Adipocyte (in vitro differentiated cells): Measurements from ENCODE around the gene SCARB1.
"Not testable (repeated sequence)": the region's sequence is repeated elsewhere in the genome, so short reads cannot be mapped to it uniquely, and the experiment has no call there.

Source experiments
- DNase-seq: peaks from one replicate; pipeline ENCODE4 v3.0.0-alpha.2; 2015; ENCODE audit warnings: low read depth
- H3K27me3 ChIP-seq: replicated peaks from 2 replicates; pipeline ENCODE4 v1.7.0; 2013; ENCODE audit warnings: mild to moderate bottlenecking, low read length, moderate library complexity; ENCODE audit not compliant: control insufficient read depth, insufficient read depth
- H3K36me3 ChIP-seq: 2 replicates; pipeline ENCODE4 v1.7.0; 2013; ENCODE audit warnings: low read length, mild to moderate bottlenecking, moderate library complexity; ENCODE audit not compliant: control insufficient read depth, insufficient read depth, severe bottlenecking
- H3K4me1 ChIP-seq: 2 replicates; pipeline ENCODE4 v1.7.0; 2013; ENCODE audit warnings: mild to moderate bottlenecking, low read length, moderate library complexity; ENCODE audit not compliant: control insufficient read depth, insufficient read depth
- H3K4me3 ChIP-seq: 2 replicates; pipeline ENCODE4 v1.7.0; 2013; ENCODE audit warnings: mild to moderate bottlenecking, low read length, moderate library complexity
- H3K9ac ChIP-seq: 2 replicates; pipeline ENCODE4 v1.7.0; 2013; ENCODE audit warnings: mild to moderate bottlenecking, low read length, moderate library complexity
- H3K9me3 ChIP-seq: 2 replicates; pipeline ENCODE4 v1.7.0; 2013; ENCODE audit warnings: mild to moderate bottlenecking, low read length, moderate library complexity; ENCODE audit not compliant: control insufficient read depth

Gene SCARB1

DNA sequence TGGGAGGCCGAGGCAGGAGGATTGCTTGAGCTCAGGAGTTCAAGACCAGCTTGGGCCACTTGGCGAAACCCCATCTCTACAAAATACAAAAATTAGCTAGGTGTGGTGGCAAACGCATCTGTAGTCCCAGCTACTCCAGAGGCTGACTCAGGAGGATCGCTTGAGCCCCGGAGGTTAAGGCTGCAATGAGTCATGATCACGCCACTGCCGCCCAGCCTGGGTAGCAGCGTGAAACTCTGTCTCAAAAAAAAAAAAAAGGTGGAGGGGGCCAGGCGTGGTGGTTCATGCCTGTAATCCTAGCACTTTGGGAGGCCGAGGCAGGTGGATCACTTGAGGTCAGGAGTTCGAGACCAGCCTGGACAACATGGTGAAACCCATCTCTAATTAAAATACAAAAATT is 16.7 kb upstream of the SCARB1 start:
- not testable (repeated sequence) for H3K9me3 ChIP-seq, H3K9ac ChIP-seq, H3K36me3 ChIP-seq, H3K4me3 ChIP-seq, DNase-seq, H3K4me1 ChIP-seq, H3K27me3 ChIP-seq

DNA sequence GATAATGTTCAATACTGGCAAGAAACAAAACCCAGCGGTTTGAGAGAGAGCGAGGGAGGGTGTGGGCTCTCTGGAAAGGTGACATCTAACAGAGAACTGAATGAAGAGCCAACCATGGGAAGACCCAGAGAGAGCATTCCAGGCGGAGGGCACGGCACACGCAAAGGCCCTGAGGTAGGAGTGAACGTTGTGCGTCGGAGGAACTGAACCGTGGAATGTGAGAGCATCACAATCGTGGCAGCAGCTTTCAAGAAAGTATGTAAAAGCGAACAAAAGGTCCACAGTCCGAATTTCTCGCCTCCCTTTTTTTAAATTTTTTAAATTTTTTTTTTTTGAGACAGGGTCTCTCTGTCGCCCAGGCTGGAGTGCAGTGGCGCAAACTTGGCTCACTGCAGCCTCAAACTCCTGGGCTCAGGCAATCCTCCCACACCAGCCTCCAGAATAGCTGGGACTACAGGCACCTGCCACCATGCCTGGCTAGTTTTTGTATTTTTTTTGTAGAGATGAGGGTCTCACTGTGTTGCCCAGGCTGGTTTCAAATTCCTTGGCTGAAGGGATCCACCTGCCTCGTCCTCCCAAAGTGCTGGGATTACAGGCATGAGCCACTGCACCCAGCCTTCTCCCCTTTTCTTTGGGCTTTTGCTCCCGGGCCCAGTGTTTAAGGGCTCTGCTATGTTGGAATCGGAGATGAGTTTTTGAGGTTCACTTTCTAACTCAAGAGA is 15.3 kb upstream of the SCARB1 start:
- DNase-seq: no peak
- Histone ChIP-seq H3K27me3 (no peaks in the 10 kb centered on the region), H3K9me3 (no peaks in the 10 kb centered on the region), H3K36me3 (no peaks in the 10 kb centered on the region), H3K4me1 (no peaks in the 10 kb centered on the region), H3K9ac (no peak overlapping the region), H3K4me3 (no peak overlapping the region)

DNA sequence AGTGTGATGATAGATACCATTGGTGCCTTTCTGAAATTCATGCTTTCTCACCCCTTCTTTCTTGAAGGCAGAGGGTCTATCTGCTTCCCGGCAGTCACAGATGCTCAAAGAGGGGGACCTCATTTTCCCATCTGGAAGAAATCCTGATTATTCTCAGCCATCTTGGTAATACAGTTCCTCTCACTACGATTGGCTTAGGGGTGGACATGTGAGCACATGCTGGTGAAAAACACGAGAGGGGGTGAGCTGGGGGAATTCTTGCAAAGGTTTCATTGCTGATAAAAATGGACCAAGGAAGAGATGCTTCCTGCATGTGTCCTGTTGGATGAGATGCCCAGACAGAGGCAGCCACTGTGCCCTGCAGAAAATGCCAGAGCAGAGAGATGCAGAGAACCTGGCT is 13.8 kb upstream of the SCARB1 start:
- no peak for DNase-seq
- Histone ChIP-seq H3K9ac (no peak overlapping the region), H3K36me3 (no peaks in the 10 kb centered on the region), H3K4me1 (no peaks in the 10 kb centered on the region), H3K9me3 (no peaks in the 10 kb centered on the region), H3K27me3 (no peaks in the 10 kb centered on the region), H3K4me3 (no peak overlapping the region)

DNA sequence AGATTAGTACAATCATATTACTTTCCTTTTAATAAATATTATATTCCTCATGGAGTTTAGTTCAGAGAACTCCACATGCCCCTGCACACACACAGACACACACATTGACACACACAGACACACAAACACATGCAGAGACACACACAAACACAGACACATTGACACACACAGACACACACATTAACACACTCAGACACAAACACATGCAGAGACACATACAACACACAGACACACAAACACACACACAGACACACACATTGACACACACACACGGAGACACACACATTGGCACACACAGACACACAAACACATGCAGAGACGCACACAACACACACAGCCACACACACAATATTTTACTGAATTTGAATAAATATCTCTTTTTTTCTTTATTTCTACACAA is 12.5 kb upstream of the SCARB1 start:
- Histone ChIP-seq H3K36me3 (no peaks in the 10 kb centered on the region), H3K27me3 (no peaks in the 10 kb centered on the region), H3K4me3 (no peak overlapping the region), H3K9ac (no peak overlapping the region), H3K4me1 (no peaks in the 10 kb centered on the region), H3K9me3 (no peaks in the 10 kb centered on the region)
- no peak for DNase-seq

DNA sequence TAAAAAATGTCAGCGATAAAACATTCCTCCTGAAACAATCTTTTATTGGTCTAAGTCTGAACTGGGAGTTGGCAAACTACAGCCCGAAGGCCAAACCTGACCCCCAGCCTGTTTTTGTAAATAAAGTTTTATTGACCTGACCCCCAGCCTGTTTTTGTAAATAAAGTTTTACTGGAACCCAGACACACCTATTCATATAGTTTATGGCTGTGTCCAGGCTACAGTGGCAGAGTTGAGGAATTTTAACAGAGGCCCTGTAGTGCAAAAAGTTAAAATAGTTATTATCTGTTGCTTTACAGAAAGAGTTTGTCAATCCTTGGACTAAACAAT is 12.1 kb upstream of the SCARB1 start:
- Histone ChIP-seq H3K4me3 (no peak overlapping the region), H3K27me3 (no peaks in the 10 kb centered on the region), H3K4me1 (no peaks in the 10 kb centered on the region), H3K9me3 (no peaks in the 10 kb centered on the region), H3K9ac (no peak overlapping the region), H3K36me3 (no peaks in the 10 kb centered on the region)
- no peak for DNase-seq

DNA sequence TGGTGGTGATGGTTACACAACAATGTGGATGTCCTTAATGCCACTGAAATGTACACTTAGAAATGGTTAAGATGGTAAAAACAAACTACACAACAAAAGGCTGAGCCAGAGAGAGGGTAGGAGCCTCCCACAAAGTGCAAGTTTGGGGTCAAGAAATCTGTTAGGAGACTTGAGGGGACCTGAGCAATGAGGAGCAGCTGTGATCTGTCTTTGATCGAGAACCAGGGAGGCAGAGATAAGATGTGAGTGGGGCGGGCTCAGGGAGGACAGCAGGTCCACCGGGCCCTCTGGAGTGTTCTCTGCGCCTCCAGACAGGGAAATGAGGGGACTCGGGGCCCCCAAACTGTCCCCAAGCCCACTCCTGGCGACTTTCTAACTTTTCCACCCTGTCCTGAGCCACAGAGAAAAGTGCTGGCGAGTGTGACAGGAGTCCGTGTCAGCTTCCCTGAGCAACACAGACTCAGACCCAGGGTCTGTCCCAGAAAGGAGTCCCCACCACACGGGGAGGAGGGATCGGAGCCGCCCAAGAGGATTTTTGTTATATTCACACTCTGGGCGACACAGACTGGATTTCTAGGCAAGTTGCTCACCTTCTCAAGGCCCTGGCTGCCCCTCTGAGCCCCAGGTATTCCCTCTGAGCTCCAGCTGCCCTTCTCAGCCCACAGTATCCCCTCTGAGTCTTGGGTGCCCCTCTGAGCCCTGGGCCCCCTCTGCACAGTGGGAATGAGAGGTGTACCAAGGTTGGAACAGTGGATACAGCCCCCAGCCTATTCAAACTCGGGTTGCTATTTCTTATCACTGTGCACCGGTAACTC is 11.5 kb upstream of the SCARB1 start:
- Histone ChIP-seq H3K27me3 (no peaks in the 10 kb centered on the region), H3K9ac (no peak overlapping the region), H3K9me3 (no peaks in the 10 kb centered on the region), H3K4me1 (no peaks in the 10 kb centered on the region), H3K4me3 (no peak overlapping the region), H3K36me3 (no peaks in the 10 kb centered on the region)
- DNase-seq: no peak

DNA sequence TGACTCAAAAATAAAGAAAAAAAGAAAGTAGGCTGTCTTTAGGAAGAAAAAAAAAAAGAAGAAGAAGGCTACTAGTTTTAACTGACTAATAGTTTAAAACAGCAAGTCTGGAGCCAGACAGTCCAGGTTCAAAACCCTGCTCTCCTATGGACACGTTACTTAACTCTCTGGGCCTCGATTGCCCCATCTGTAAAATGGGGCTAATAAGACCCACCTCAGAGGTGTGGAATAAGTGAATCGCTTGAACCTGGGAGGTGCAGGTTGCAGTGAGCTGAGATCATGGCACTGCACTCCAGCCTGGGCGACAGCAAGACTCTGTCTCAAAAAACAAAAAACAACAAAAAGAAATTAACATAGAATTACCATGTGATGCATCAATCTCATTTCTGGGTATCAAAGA is 10.5 kb upstream of the SCARB1 start:
- Histone ChIP-seq H3K36me3 (no peaks in the 10 kb centered on the region), H3K27me3 (no peaks in the 10 kb centered on the region), H3K9me3 (no peaks in the 10 kb centered on the region), H3K9ac (no peak overlapping the region), H3K4me1 (no peaks in the 10 kb centered on the region), H3K4me3 (no peak overlapping the region)
- DNase-seq: no peak

DNA sequence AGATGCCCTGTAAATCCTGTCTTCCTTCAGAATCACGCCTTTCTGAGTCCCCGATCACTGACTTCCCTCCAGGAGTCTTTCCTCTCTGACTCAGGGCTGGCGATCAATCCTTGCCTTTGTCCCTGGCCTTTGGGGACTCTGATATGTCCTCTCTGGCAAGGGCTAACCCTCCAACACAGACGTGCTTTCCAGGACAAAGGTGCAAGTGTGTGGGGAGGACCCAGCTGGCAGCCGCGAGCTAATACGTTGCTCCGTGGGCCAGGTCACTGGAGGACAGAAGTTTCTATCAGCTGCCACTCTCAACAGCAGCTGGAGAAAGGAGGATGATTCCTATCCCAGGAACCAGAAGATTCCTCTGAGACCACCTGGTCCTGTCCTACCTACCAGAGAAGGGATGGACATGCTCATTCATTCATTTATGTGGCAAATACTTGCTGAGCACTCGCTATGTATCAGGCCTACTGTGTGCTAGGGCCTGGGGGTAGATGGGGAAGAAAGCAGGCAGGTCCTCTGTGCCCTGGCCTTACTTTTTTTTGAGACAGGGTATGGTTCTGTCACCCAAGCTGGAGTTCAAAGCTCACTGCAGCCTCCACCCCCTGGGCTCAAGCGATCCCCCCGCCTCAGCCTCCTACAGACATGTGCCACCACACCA is 8.5 kb upstream of the SCARB1 start:
- H3K9ac ChIP-seq: no peak overlapping the region
- no peak for DNase-seq
- no peaks in the 10 kb centered on the region for H3K4me1 ChIP-seq
- H3K36me3 ChIP-seq: no peaks in the 10 kb centered on the region
- H3K4me3 ChIP-seq: no peak overlapping the region
- H3K9me3 ChIP-seq: no peaks in the 10 kb centered on the region
- H3K27me3 ChIP-seq: no peaks in the 10 kb centered on the region

DNA sequence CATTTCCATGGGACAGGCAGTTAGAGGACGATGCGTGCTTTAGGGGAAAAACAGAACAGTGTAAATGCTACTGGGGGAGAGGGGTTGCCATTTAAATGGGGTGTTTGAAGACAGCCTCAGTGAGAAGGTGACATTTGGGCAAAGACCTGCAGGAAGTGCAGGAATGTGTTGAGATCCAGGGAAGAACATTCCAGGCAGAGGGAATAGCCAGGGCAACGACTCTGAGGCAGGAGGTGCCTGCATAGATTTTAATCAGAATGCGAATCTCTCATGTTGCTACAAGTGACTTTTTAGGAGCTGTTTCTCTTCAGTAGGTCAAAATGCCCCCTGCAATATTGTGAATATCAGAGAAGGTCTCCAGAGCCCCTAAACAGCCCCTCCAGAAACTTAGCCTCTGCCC is 7.6 kb upstream of the SCARB1 start:
- H3K36me3 ChIP-seq: no peaks in the 10 kb centered on the region
- H3K4me1 ChIP-seq: no peaks in the 10 kb centered on the region
- H3K9ac ChIP-seq: no peak overlapping the region
- no peaks in the 10 kb centered on the region for H3K27me3 ChIP-seq
- H3K4me3 ChIP-seq: no peak overlapping the region
- no peaks in the 10 kb centered on the region for H3K9me3 ChIP-seq
- DNase-seq: no peak

DNA sequence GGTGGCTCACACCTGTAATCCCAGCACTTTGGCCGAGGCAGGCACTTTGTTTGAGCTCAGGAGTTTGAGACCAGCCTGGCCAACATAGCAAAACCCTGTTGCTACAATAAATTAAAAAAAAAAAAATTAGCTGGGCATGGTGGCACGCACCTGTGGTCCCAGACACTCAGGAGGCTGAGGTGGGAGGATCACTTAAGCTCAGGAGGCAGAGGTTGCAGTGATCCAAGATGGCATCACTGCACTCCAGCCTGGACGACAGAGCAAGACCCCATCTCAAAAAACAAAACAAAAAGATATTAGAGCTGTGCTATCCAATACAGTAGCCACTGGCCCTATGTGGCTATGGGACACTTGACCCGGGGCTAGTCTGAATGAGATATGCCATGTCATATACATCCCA is 6.9 kb upstream of the SCARB1 start:
- DNase-seq: no peak
- Histone ChIP-seq H3K4me1 (no peaks in the 10 kb centered on the region), H3K9ac (no peak overlapping the region), H3K27me3 (no peaks in the 10 kb centered on the region), H3K36me3 (no peaks in the 10 kb centered on the region), H3K9me3 (no peaks in the 10 kb centered on the region), H3K4me3 (no peak overlapping the region)

DNA sequence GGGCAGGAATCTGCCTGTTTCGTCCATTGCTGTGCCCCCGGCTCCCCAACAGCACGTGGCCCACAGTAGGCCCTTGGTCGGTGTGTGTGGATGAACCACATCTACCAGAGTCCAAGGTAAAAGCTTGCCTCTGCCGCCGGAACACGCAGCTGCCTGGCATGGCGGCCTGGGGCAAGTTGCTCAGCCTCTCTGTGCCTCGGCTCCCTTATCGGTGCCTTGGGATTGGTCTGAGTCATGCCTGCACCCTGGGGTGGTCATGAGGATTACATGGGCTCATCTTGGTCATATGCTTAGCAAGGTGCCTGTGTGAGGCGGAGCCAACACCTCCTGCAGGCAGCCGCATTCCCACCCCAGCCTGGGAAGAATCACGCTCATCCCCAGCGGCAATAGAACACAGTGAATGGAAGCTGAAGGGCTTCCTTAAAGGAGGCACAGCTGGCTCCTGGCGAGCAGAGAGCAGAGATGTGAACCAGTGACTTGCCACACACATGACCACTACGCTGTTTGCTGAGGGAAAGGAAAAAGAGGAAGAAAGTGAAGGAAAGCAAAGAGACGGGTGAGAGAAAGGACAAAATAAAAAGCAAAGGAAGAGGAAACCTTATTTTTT is 5.5 kb upstream of the SCARB1 start:
- Histone ChIP-seq H3K9me3 (no peaks in the 10 kb centered on the region), H3K27me3 (no peaks in the 10 kb centered on the region), H3K36me3 (no peaks in the 10 kb centered on the region), H3K4me1 (no peaks in the 10 kb centered on the region), H3K9ac (no peak overlapping the region), H3K4me3 (no peak overlapping the region)
- no peak for DNase-seq
